HPDE6-E6E7 (cell line): ENCODE data around the gene RARG.

Experiments
- DNase-seq: peaks from one replicate; pipeline ENCODE4 v3.0.0; 2011; ENCODE audit warnings: missing footprints; ENCODE audit errors: extremely low spot score

The RARG gene

DNA sequence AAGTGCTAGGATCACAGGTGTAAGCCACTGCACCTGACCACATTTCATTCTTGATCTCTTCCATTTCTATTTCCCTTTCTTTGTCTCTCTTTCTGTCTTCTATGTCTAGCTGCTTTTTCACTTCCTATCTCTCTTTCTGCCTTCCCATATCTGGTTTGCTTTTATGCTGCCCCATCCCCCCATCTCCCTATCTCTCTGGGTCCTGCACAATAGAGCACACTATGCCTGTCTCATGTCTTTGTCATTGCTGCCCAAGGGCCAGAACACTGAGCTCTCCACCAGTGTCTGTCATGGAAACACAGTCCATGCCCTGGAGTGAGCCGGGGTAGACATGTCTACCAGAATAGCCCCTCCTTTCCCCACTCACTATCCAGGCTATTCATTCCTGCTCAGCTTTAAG lies 12.3 kb upstream of the RARG start:
- no peak for DNase-seq

- DNase-seq = no peak
Observed at GRCh38 chr12:53241623-53242412, 9.8 kb upstream of the RARG start.

GRCh38 chr12:53239643-53240258 lies 7.7 kb upstream of the RARG start:
- no peak for DNase-seq

DNA sequence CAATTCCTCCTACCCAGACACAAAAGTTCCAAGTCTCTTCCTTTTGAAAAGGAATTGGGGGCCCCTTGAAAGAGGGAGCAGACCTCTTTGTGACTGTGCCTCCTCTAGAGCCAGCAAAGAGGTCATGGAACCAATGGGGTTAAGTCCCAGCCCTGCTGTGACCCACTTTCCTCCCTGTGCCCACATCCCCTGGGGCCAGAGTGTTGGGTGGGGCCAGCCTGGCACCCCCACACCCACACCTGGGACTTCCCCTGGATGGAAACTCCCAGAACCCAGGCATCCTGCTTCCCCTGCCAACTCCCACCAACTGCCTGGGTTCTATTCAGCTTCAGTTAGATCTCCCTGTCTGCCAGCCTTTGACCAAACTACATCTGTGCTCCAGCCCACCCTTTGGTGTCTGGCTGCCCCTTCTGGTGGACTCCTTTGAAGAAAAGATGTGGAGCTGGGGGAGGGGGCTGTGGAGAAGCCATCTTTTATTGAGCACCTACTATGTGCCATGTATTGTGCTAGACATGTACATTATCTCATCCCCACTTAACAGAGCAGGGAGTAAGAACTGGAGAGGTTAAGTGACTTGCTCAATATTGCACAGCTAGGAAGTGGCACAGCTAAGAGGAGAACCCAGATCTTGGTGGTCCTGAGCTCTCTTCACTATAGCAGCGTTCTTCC lies 4.6 kb upstream of the RARG start:
- no peak for DNase-seq

DNA sequence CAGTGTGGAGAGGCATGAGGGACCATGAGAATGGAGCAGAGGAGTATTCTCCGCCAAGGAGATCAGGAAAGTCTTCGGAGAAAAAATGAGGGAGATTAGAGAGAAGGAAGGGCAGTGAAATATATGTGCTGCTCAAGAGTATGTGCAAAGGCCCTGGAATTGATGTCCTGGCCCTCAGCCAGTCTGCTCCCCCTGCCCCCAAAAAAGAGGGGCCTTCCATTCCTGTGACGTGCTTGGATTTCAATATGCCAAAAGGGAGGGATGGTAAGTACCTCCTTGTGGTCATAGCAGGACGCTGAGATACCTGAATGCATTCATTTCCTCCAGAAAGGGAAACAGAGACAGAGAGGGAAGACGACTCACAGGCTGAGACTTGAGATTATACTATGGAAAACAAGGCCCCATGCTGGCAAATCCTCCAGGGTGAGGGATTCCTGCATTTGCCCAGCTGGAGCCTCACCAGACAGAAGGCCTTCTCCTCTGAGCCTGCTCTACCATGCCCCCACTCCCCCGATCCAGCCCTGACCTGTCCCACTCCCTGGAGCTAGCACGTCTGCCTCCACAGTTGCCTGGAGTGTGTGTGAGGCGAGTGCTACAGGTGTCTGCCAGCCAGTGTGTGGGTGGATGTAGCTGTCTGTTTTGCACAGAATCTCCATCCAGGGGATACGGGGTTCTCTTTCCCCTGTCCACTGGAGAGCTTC lies 3.9 kb upstream of the RARG start:
- DNase-seq = no peak

DNA sequence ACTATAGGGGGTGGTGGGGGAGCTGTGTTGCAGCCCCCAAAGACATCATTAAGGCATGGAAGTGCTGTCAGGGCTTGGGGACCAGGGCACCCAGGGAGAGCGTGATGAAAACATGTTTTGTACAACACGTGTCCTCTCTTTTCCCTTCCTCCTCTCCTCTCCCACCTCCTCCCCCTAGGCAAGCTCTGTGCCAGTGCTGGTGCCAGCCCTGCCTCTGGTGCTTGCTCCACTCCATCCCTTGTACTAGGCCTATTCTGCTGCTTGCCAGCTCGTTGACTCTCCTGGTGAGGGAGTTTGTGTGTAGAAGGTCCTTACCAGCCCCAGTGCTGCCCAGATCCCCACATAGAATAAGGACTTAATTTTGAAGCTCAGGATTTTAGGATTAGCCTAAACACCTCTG lies 3.2 kb upstream of the RARG start:
- no peak for DNase-seq

GRCh38 chr12:53234271-53234914 lies 2.4 kb upstream of the RARG start:
- no peak for DNase-seq

GRCh38 chr12:53233671-53234121 lies 1.7 kb upstream of the RARG start:
- DNase-seq = no peak

DNA sequence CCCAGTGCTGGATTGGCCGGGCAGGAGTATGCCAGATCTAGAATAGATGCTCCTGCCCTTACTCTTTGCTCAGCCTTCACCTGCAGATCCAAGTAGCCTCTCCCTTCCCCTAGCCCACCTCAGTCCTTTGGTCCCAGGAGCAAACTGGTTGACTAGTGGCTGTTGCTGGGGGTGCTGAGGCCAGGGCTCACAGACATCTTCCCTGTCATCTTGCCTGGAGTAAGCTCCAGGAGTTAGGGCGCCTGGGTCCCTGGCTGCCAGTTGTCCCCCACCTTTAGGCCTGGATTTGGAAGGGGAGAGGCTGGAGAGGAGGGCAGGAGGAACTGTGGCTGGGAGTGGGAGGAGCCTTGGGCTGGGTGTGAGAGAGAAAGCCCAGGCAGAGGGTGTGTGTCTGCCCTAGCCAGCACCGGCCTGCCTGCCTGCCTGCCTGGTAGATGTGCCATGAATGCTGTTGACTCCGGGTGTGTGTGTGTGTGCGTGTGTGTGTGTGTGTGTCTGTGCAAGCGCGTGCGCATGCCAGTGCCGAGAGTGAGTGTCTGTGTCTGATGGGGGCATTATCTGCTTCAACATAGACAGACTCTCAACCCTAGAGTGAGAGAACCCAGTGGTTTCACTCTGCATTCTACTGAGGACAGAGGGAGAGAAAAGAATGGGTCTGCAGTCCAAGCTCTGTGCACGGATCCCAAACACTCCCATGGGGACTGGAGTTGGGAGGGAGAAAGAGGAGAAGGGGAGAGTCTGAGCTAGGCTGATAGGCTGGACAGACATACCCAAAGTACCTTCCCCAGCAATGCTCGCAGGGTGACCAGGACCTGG lies 845 bp upstream of the RARG start:
- DNase-seq = peak; percentile 79

DNA sequence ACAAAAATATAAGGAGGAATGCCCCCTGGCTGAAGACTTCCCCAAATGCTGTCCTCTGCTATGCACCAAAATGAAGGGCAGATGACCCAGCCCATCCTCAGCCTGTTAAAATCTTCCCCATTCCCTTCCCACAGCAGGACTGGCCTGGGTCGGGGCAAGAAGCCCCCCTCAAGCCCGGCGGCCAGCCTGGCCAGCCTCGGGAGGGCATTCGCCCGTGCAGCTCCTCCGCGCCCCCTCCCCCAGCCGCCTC lies 413 bp downstream of the RARG start:
- no peak for DNase-seq

DNA sequence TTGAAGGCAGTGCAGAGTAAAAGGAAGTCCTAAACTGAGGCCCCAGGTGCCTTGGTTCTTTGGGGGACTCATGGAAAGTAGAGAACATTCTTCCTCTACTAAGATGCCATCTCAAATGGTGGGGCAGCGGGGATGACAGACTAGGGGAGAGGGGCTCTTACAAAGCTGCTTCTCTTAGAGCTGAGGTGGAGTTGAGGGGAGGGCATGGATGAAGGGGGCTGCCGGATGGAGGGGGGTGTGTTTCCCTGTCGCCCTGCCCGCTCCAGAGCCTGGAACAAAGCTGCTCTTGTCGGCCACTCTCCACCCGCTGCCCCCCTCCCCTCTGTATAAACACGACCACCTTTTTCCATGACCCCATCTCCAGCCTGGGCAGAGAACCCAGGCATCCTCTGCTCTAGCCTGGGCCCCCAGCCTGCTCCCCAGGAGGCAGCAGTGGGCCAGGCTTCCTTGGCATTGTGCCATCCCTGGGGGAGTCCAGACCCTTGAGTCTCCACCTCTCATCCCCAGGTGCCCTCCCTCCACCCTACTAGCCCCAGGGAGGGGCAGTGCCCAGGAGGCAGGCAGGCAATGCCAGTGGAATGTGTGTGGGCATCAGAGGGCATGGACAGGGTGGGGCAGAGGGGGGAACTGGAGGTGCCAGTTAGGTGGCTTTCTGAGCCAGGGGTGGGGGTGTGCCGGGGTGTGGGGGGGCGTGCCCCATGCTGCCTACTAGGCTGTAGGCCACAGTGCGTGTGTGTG lies 1.7 kb downstream of the RARG start:
- DNase-seq = no peak

DNA sequence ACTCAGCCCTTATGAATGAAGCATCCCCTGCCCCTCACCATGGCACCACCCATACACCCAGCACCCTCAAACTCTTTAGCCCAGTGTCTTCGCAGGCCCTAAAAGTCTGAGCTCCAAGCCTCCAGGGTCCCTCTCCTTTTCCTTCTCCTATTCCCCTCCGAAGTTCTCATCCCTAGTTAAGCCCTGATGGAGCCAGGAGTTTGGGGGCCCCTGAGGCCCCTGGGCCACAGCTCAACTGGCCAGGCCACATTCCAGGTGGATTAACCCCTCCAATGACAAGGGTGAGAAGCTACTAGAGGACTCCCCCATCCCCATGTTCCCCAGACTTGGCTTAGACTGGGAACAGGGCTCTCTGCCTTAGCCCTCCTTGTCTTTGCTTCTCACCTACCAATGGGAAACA lies 2.6 kb downstream of the RARG start:
- DNase-seq = no peak

DNA sequence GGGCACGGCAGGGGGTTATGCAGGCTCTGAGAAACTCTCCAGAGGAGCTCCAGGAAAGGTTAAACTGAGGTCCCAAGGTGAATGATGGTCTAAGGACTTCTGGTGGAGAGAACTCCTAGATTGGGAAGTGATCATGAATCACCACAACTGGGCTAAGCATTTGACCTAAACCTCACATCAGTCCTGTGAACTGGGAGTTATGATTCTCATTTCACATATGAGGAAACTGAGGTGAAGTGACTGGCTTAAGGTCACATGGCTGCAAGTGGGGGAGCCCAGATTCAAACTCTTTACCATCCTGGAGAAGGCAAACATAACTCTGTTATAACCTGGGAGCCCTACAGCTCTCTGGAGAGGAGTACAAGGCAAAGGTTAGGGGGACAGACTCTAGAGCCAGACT lies 4.2 kb downstream of the RARG start:
- no peak for DNase-seq

DNA sequence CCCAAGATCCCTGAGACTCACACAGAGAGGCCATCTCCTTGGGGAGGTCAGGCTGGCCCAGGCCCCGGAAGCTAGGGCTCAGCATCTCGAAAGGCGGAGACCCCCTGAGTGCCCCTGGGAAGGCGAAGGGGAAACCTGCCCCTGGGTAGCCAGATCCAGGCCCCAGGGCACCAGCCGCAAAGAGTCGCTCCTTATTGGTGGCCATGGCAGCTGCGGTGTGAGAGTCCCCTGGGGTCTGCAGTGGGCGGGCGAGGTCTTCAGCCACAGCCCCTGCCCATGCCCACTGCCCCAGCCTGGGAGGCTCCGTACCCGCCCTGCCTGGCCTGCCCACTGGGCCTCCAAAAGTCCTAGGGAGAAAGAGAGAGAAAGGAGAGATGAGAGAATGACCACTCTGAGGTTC lies 4.7 kb downstream of the RARG start:
- DNase-seq = no peak

DNA sequence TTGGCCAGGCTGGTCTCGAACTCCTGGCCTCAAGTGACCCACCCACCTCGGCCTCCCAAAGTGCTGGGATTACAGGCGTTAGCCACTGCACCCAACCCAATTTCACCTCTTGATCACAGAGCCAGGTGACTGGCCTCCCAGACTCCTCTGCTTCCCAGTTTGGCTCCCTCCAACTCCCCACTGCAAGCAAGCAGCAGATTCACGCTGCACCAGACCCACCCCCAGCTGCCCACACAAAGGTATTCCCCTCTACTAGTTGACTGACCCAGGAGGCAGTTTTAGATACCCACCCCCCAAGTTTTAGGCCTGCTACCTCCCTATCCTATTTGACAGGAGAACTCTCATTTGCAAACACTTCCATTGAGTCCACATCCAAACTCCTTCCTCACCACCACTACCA lies 5.2 kb downstream of the RARG start:
- no peak for DNase-seq

GRCh38 chr12:53225635-53226424 lies 6.2 kb downstream of the RARG start:
- no peak for DNase-seq

GRCh38 chr12:53224897-53225634 lies 6.9 kb downstream of the RARG start:
- no peak for DNase-seq

DNA sequence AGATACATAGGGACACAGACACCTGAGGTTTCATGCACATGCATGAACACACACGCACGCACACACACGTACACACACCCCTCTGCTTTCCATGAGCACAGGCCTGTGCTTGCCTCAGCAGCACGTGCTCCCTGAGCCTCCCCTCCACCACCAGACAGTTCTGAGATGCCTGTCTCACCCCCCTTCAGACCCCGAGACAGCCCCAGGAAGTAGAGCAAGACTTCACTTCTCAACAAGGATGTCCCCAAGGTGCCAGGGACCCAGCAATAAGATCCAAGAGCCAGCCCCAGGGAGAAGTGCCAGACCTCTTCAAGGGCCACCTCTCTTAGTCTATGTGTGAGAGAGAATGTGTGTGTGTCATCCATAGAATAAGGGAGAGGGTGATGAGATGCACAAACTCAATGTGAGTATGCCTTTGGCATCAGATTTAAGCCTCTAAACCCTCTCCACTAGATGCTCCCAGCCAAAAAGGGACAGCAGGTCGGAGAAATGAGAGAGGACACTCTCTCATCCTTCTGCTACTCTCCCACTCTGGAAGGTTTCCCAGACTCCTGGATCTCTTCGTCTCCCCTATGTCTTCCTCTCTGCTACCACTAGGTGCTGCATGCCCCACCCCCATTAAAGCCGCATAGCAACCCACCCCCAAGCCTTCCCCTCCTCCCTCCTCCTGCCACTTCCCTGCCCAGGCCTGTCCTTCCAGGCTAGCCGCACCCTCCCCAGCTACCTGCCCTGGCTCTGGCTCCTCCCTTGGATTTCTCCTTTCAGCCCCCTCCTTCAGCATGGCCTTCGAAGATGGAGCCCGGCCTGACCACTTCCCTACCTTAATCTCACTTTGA lies 7.7 kb downstream of the RARG start:
- no peak for DNase-seq
